ENCODE results near the gene LRRC15. TPM values are rescaled to one million over a fixed set of nuclear protein-coding genes. Genes with fewer than 3 reads are reported as not detected.

LRRC15 gene
- total and polyA plus RNA-seq, 2 donors: 0.33 to 0.55 TPM

GRCh38 chr3:194399166-194399565 lies 29.6 kb upstream of the LRRC15 start, which contains the start of gene GP5:
Gene GP5 (minus strand): TSS chr3:194399266. CDS start chr3:194398282, 984 bp downstream.
- peak within 1 kb of the TSS; percentile 26 to 43 for H3K4me3 ChIP-seq (ENCODE audit: low read length in 2 of 2)
- H3K27ac ChIP-seq (ENCODE audit: low read depth in 1 of 2, low read length in 1 of 2): peak within 1 kb of the TSS in 1 of 2 donors; percentile 25
- H3K4me1 ChIP-seq (ENCODE audit: control insufficient read depth in 2 of 2, insufficient read depth in 2 of 2, low read length in 2 of 2): peaks cover 24 to 49% of the 10 kb centered on the region in 2 donors
- 18% methylated on average over 2 of the region's 2 CpGs for WGBS
- no peak for DNase-seq (ENCODE audit: low read depth in 6 of 9, low spot score in 9 of 9)
- H3K9me3 ChIP-seq (ENCODE audit: control insufficient read depth in 2 of 2, insufficient read depth in 1 of 2, low read length in 1 of 2): no peaks in the 10 kb centered on the region
- H3K27me3 ChIP-seq (ENCODE audit: control insufficient read depth in 2 of 2, insufficient read depth in 1 of 2, low read length in 1 of 2): peaks cover 24 to 41% of the 10 kb centered on the region in 2 donors
- H3K36me3 ChIP-seq (ENCODE audit: control insufficient read depth in 2 of 2, insufficient read depth in 2 of 2, low read length in 1 of 2): no peaks in the 10 kb centered on the region

- peak in 4 of 9 donors; percentile 20 to 49 (median 33) for DNase-seq (ENCODE audit: low read depth in 6 of 9, low spot score in 9 of 9)
These were observed 28.3 kb upstream of the LRRC15 start for GRCh38 chr3:194397757-194398312.

GRCh38 chr3:194396859-194397756 lies 27.6 kb upstream of the LRRC15 start:
- peaks cover 24 to 41% of the 10 kb centered on the region in 2 donors for H3K27me3 ChIP-seq (ENCODE audit: control insufficient read depth in 2 of 2, insufficient read depth in 1 of 2, low read length in 1 of 2)
- peak in 7 of 9 donors; percentile 36 to 78 (median 59) for DNase-seq (ENCODE audit: low read depth in 6 of 9, low spot score in 9 of 9)
- peaks cover 0 to under 1% of the 10 kb centered on the region in 2 donors for H3K9me3 ChIP-seq (ENCODE audit: control insufficient read depth in 2 of 2, insufficient read depth in 1 of 2, low read length in 1 of 2)
- no peaks in the 10 kb centered on the region for H3K36me3 ChIP-seq (ENCODE audit: control insufficient read depth in 2 of 2, insufficient read depth in 2 of 2, low read length in 1 of 2)
- peak overlapping the region; percentile 26 to 43 for H3K4me3 ChIP-seq (ENCODE audit: low read length in 2 of 2)
- peaks cover 24 to 49% of the 10 kb centered on the region in 2 donors for H3K4me1 ChIP-seq (ENCODE audit: control insufficient read depth in 2 of 2, insufficient read depth in 2 of 2, low read length in 2 of 2)
- under 1% methylated on average over 73 of the region's 73 CpGs for WGBS
- H3K27ac ChIP-seq (ENCODE audit: low read depth in 1 of 2, low read length in 1 of 2): peak overlapping the region; percentile 57 to 74

More at GRCh38 chr3:194397757-194398312, 28.3 kb upstream of the LRRC15 start:
- 2% methylated on average over 38 of the region's 38 CpGs for WGBS
- Histone ChIP-seq H3K36me3 (ENCODE audit: control insufficient read depth in 2 of 2, insufficient read depth in 2 of 2, low read length in 1 of 2) (no peaks in the 10 kb centered on the region), H3K27ac (ENCODE audit: low read depth in 1 of 2, low read length in 1 of 2) (peak overlapping the region; percentile 25 to 57), H3K27me3 (ENCODE audit: control insufficient read depth in 2 of 2, insufficient read depth in 1 of 2, low read length in 1 of 2) (peaks cover 24 to 41% of the 10 kb centered on the region in 2 donors), H3K4me1 (ENCODE audit: control insufficient read depth in 2 of 2, insufficient read depth in 2 of 2, low read length in 2 of 2) (peaks cover 24 to 49% of the 10 kb centered on the region in 2 donors), H3K4me3 (ENCODE audit: low read length in 2 of 2) (peak overlapping the region; percentile 26 to 43), H3K9me3 (ENCODE audit: control insufficient read depth in 2 of 2, insufficient read depth in 1 of 2, low read length in 1 of 2) (no peaks in the 10 kb centered on the region)

GRCh38 chr3:194396539-194396858 lies 27.0 kb upstream of the LRRC15 start:
- Histone ChIP-seq H3K9me3 (ENCODE audit: control insufficient read depth in 2 of 2, insufficient read depth in 1 of 2, low read length in 1 of 2) (peaks cover 0 to 3% of the 10 kb centered on the region in 2 donors), H3K4me3 (ENCODE audit: low read length in 2 of 2) (peak overlapping the region in 1 of 2 donors; percentile 43), H3K27ac (ENCODE audit: low read depth in 1 of 2, low read length in 1 of 2) (peak overlapping the region; percentile 47 to 74), H3K4me1 (ENCODE audit: control insufficient read depth in 2 of 2, insufficient read depth in 2 of 2, low read length in 2 of 2) (peaks cover 24 to 49% of the 10 kb centered on the region in 2 donors), H3K27me3 (ENCODE audit: control insufficient read depth in 2 of 2, insufficient read depth in 1 of 2, low read length in 1 of 2) (peaks cover 24 to 41% of the 10 kb centered on the region in 2 donors), H3K36me3 (ENCODE audit: control insufficient read depth in 2 of 2, insufficient read depth in 2 of 2, low read length in 1 of 2) (no peaks in the 10 kb centered on the region)
- DNase-seq (ENCODE audit: low read depth in 6 of 9, low spot score in 9 of 9): no peak
- WGBS: 4% methylated on average over 13 of the region's 13 CpGs

GRCh38 chr3:194395778-194396538 lies 26.4 kb upstream of the LRRC15 start:
- Histone ChIP-seq H3K4me1 (ENCODE audit: control insufficient read depth in 2 of 2, insufficient read depth in 2 of 2, low read length in 2 of 2) (peaks cover 24 to 49% of the 10 kb centered on the region in 2 donors), H3K27ac (ENCODE audit: low read depth in 1 of 2, low read length in 1 of 2) (peak overlapping the region in 1 of 2 donors; percentile 47), H3K9me3 (ENCODE audit: control insufficient read depth in 2 of 2, insufficient read depth in 1 of 2, low read length in 1 of 2) (peaks cover 0 to 3% of the 10 kb centered on the region in 2 donors), H3K36me3 (ENCODE audit: control insufficient read depth in 2 of 2, insufficient read depth in 2 of 2, low read length in 1 of 2) (no peaks in the 10 kb centered on the region), H3K4me3 (ENCODE audit: low read length in 2 of 2) (no peak overlapping the region), H3K27me3 (ENCODE audit: control insufficient read depth in 2 of 2, insufficient read depth in 1 of 2, low read length in 1 of 2) (peaks cover 24 to 41% of the 10 kb centered on the region in 2 donors)
- WGBS: 35% methylated on average over 26 of the region's 26 CpGs
- DNase-seq (ENCODE audit: low read depth in 6 of 9, low spot score in 9 of 9): peak in 8 of 9 donors; percentile 44 to 88 (median 60)

GRCh38 chr3:194395212-194395611 lies 25.7 kb upstream of the LRRC15 start:
- no peaks in the 10 kb centered on the region for H3K36me3 ChIP-seq (ENCODE audit: control insufficient read depth in 2 of 2, insufficient read depth in 2 of 2, low read length in 1 of 2)
- WGBS: 90% methylated on average over 5 of the region's 5 CpGs
- H3K4me1 ChIP-seq (ENCODE audit: control insufficient read depth in 2 of 2, insufficient read depth in 2 of 2, low read length in 2 of 2): peaks cover 24 to 49% of the 10 kb centered on the region in 2 donors
- no peak for DNase-seq (ENCODE audit: low read depth in 6 of 9, low spot score in 9 of 9)
- H3K27me3 ChIP-seq (ENCODE audit: control insufficient read depth in 2 of 2, insufficient read depth in 1 of 2, low read length in 1 of 2): peaks cover 24 to 41% of the 10 kb centered on the region in 2 donors
- no peak overlapping the region for H3K4me3 ChIP-seq (ENCODE audit: low read length in 2 of 2)
- H3K27ac ChIP-seq (ENCODE audit: low read depth in 1 of 2, low read length in 1 of 2): no peak overlapping the region
- peaks cover 0 to 3% of the 10 kb centered on the region in 2 donors for H3K9me3 ChIP-seq (ENCODE audit: control insufficient read depth in 2 of 2, insufficient read depth in 1 of 2, low read length in 1 of 2)

GRCh38 chr3:194392576-194392975 lies 23.0 kb upstream of the LRRC15 start:
- Histone ChIP-seq H3K4me3 (ENCODE audit: low read length in 2 of 2) (no peak overlapping the region), H3K27me3 (ENCODE audit: control insufficient read depth in 2 of 2, insufficient read depth in 1 of 2, low read length in 1 of 2) (peaks cover 13 to 25% of the 10 kb centered on the region in 2 donors), H3K9me3 (ENCODE audit: control insufficient read depth in 2 of 2, insufficient read depth in 1 of 2, low read length in 1 of 2) (peaks cover 0 to 13% of the 10 kb centered on the region in 2 donors), H3K27ac (ENCODE audit: low read depth in 1 of 2, low read length in 1 of 2) (no peak overlapping the region), H3K36me3 (ENCODE audit: control insufficient read depth in 2 of 2, insufficient read depth in 2 of 2, low read length in 1 of 2) (no peaks in the 10 kb centered on the region), H3K4me1 (ENCODE audit: control insufficient read depth in 2 of 2, insufficient read depth in 2 of 2, low read length in 2 of 2) (peaks cover 11 to 30% of the 10 kb centered on the region in 2 donors)
- 96% methylated on average over 7 of the region's 7 CpGs for WGBS
- no peak for DNase-seq (ENCODE audit: low read depth in 6 of 9, low spot score in 9 of 9)

- Histone ChIP-seq H3K36me3 (ENCODE audit: control insufficient read depth in 2 of 2, insufficient read depth in 2 of 2, low read length in 1 of 2) (no peaks in the 10 kb centered on the region), H3K9me3 (ENCODE audit: control insufficient read depth in 2 of 2, insufficient read depth in 1 of 2, low read length in 1 of 2) (peaks cover 0 to 13% of the 10 kb centered on the region in 2 donors), H3K27me3 (ENCODE audit: control insufficient read depth in 2 of 2, insufficient read depth in 1 of 2, low read length in 1 of 2) (peaks cover 0 to 10% of the 10 kb centered on the region in 2 donors), H3K4me1 (ENCODE audit: control insufficient read depth in 2 of 2, insufficient read depth in 2 of 2, low read length in 2 of 2) (peaks cover 0 to 13% of the 10 kb centered on the region in 2 donors), H3K4me3 (ENCODE audit: low read length in 2 of 2) (no peak overlapping the region), H3K27ac (ENCODE audit: low read depth in 1 of 2, low read length in 1 of 2) (no peak overlapping the region)
- no peak for DNase-seq (ENCODE audit: low read depth in 6 of 9, low spot score in 9 of 9)
These were observed 21.3 kb upstream of the LRRC15 start for GRCh38 chr3:194390835-194391234.
